GM19438 (cell line): ENCODE measurements around the gene YPEL2.

Experiments used
- ATAC-seq: cut with Tn5 transposase; IDR thresholded peaks from one replicate; pipeline ENCODE4 v1.9.1; 2021; ENCODE audit warnings: low read depth; ENCODE audit not compliant: unreplicated experiment

The YPEL2 gene

GRCh38 chr17:59355030-59355701 lies 23.7 kb downstream of the YPEL2 start:
- ATAC-seq = no peak

GRCh38 chr17:59355702-59356325 lies 24.4 kb downstream of the YPEL2 start:
- ATAC-seq = no peak

GRCh38 chr17:59356543-59357218 lies 25.2 kb downstream of the YPEL2 start:
- no peak for ATAC-seq

GRCh38 chr17:59357219-59357697 lies 25.8 kb downstream of the YPEL2 start:
- no peak for ATAC-seq

- ATAC-seq = no peak
Measured at GRCh38 chr17:59357929-59358328, 26.5 kb downstream of the YPEL2 start.

- no peak for ATAC-seq
Measured at GRCh38 chr17:59361386-59361785, 29.9 kb downstream of the YPEL2 start.

GRCh38 chr17:59361916-59362810 lies 30.7 kb downstream of the YPEL2 start:
- ATAC-seq = peak; percentile 71

GRCh38 chr17:59362811-59363205 lies 31.4 kb downstream of the YPEL2 start:
- ATAC-seq = no peak

GRCh38 chr17:59365383-59365981 lies 34.0 kb downstream of the YPEL2 start:
- no peak for ATAC-seq

GRCh38 chr17:59366040-59366757 lies 34.7 kb downstream of the YPEL2 start:
- ATAC-seq = no peak

- no peak for ATAC-seq
Measured at GRCh38 chr17:59366773-59367656, 35.6 kb downstream of the YPEL2 start.

GRCh38 chr17:59367657-59368045 lies 36.2 kb downstream of the YPEL2 start:
- no peak for ATAC-seq

GRCh38 chr17:59368218-59368857 lies 36.9 kb downstream of the YPEL2 start:
- no peak for ATAC-seq

- no peak for ATAC-seq
Measured at GRCh38 chr17:59369031-59369975, 37.8 kb downstream of the YPEL2 start.

GRCh38 chr17:59370593-59371299 lies 39.3 kb downstream of the YPEL2 start:
- ATAC-seq = no peak

- no peak for ATAC-seq
Measured at GRCh38 chr17:59371416-59372100, 40.1 kb downstream of the YPEL2 start.
